Esophagus muscularis mucosa (tissue), 4 donors: ENCODE results near the gene ABCB1. TPM values are rescaled to one million over a fixed set of nuclear protein-coding genes. Genes with fewer than 3 reads are reported as not detected.
A peak's percentile ranks its signal among the peaks of the same experiment; 100 is the strongest.

Experiments used
- DNase-seq: peaks from one replicate; pipeline ENCODE4 v3.0.0-alpha.2; 2017; ENCODE audit errors: extremely low spot score
- H3K27ac ChIP-seq, 4 donors: fragments of 200-600 bp; sonication (generic); replicated peaks in 1 of 4; 1 replicate in 3 of 4; 2 replicates in 1 of 4; pipeline ENCODE4 v1.5.1; 2016 to 2019; ENCODE audit warnings: mild to moderate bottlenecking in 1 of 4
- H3K27me3 ChIP-seq, 4 donors: fragments of 200-600 bp; sonication (generic); one replicate each; pipeline versions ENCODE4 v1.5.1 to v1.6.0; 2016 to 2019
- H3K36me3 ChIP-seq, 4 donors: fragments of 200-600 bp; sonication (generic); one replicate each; pipeline ENCODE4 v1.5.1; 2016 to 2019
- H3K4me1 ChIP-seq, 4 donors: fragments of 200-600 bp; sonication (generic); one replicate each; pipeline ENCODE4 v1.5.1; 2016 to 2019
- H3K4me3 ChIP-seq, 4 donors: fragments of 200-600 bp; sonication (generic); 1 replicate in 2 of 4; 2 replicates in 2 of 4; pipeline ENCODE4 v1.5.1; 2016 to 2019; ENCODE audit warnings: mild to moderate bottlenecking in 4 of 4, moderate library complexity in 1 of 4
- H3K9me3 ChIP-seq, 4 donors: fragments of 200-600 bp; sonication (generic); 1 replicate in 3 of 4; 2 replicates in 1 of 4; pipeline ENCODE4 v1.5.1; 2016 to 2019
- CTCF ChIP-seq, 3 experiments: fragments of 200-600 bp in 2 of 3; fragments of 450-650 bp in 1 of 3; sonication (generic) in 2 of 3; IDR thresholded peaks; one replicate each; pipeline ENCODE4 v1.5.1; 2017 to 2019; ENCODE audit warnings: antibody characterized with exemption in 3 of 3, mild to moderate bottlenecking in 2 of 3, moderate library complexity in 1 of 3
- EP300 ChIP-seq: sonication (generic); formaldehyde crosslinking; IDR thresholded peaks from one replicate; pipeline ENCODE4 v1.6.1; 2017; ENCODE audit warnings: antibody characterized with exemption
- POLR2A ChIP-seq: fragments of 450-650 bp; IDR thresholded peaks from one replicate; pipeline ENCODE4 v1.6.1; 2017; ENCODE audit warnings: antibody characterized with exemption, moderate library complexity, mild to moderate bottlenecking, low read depth
- POLR2AphosphoS5 ChIP-seq, 2 donors: sonication (generic); formaldehyde crosslinking; IDR thresholded peaks; one replicate each; pipeline ENCODE4 v1.6.1; 2017; ENCODE audit warnings: antibody characterized with exemption in 2 of 2
- WGBS: methylation state at CpG from one replicate; pipeline ENCODE4 v1.1.5; 2018; 5-methylcytosine and 5-hydroxymethylcytosine counted together
- intact Hi-C: fragments of 100-400 bp; cut with DNase I; formaldehyde crosslinking; loops from one replicate; pipeline ENCODE4 v1.15.1; 2023
- total RNA-seq, 4 donors: library from RNA; depleted of rRNA; stranded (reverse); fragments of >200 nt; gene quantifications; one replicate each; pipeline versions ENCODE4 v1.1.0 to v1.2.1, GENCODE V29; 2016

ABCB1 gene
- total RNA-seq, 4 donors from 2014 or later, result 4.2 to 11.1 (median 6.0) TPM

- Histone ChIP-seq H3K4me1 (no peaks in the 10 kb centered on the region), H3K36me3 (no peaks in the 10 kb centered on the region), H3K4me3 (no peak overlapping the region), H3K27me3 (no peaks in the 10 kb centered on the region), H3K27ac (no peak overlapping the region), H3K9me3 (no peaks in the 10 kb centered on the region)
- 67% methylated on average over 3 of the region's 3 CpGs for WGBS
- no peak for DNase-seq
- TF ChIP-seq POLR2AphosphoS5 (IDR thresholded peaks at IDR 0.05) (no peak), CTCF (IDR thresholded peaks at IDR 0.05) (peak in 1 of 3 experiments; percentile 34)
- intact Hi-C loops, result loop anchor here (5.0 kb wide), 1 partner anchor 381 kb away; no protein-coding TSS in a partner anchor
These were observed 94.2 kb downstream of the ABCB1 start for GRCh38 chr7:87506246-87507180.

DNA sequence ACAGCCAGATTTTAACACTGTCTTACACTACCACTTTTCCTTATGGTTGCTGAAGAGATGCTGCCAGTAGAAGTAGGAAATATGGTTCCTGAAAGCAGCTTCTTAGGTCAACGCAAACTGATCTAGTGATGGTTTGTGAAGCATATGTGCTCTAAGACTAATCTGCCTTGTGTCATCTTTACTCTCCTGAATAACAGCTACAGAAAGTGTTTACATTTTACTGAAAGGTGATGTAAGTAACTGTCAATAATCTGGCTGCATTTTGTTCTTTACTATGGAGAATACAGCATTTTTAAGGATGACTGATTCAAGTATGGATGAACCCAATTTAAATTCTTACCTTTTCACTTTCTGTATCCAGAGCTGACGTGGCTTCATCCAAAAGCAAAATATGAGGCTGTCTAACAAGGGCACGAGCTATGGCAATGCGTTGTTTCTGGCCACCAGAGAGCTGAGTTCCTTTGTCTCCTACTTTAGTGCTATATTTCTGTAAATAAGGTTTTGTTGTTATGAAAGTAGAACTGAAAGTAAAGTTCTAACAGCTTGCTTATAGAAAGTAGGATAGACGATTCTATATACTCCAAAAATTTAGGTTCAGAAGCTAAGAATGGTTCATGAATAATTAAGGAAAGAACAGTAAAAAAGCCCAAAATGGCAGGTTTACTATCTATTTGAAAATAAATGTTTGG lies 95.0 kb downstream of the ABCB1 start:
- no peak for DNase-seq

DNA sequence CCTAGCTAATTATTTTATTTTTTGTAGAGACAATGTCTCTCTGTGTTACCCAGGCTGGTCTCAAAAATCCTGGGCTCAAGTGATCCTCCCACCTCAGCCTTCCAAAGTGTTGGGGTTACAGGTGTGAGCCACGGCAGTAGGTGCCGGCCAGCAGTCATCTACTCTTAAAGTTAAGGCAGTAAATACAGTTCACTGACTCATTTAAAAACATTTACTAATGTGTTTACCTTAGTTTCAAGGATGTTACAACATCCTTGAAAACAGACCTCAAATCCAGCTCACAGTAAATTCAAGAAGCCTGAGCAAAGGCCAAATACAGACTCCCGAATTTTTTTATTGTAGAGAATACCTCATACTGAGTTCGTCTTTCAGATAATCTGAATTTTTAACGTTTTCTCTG lies 95.6 kb downstream of the ABCB1 start:
- Histone ChIP-seq H3K27me3 (no peaks in the 10 kb centered on the region), H3K27ac (no peak overlapping the region), H3K4me1 (no peaks in the 10 kb centered on the region), H3K36me3 (no peaks in the 10 kb centered on the region), H3K9me3 (no peaks in the 10 kb centered on the region), H3K4me3 (no peak overlapping the region)
- intact Hi-C loops, result loop anchor here (5.0 kb wide), 1 partner anchor 382 kb away; no protein-coding TSS in a partner anchor
- no peak for DNase-seq
- TF ChIP-seq POLR2AphosphoS5 (IDR thresholded peaks at IDR 0.05) (no peak), CTCF (IDR thresholded peaks at IDR 0.05) (no peak), EP300 (no peak), POLR2A (no peak)
- WGBS, result 76% methylated on average over 5 of the region's 5 CpGs

More for the DNA sequence above, 95.0 kb downstream of the ABCB1 start:
- TF ChIP-seq POLR2AphosphoS5 (IDR thresholded peaks at IDR 0.05), result no peak
- TF ChIP-seq POLR2A, result no peak
- no peak for TF ChIP-seq EP300
- no peak for TF ChIP-seq CTCF (IDR thresholded peaks at IDR 0.05)
- Histone ChIP-seq H3K4me1 (no peaks in the 10 kb centered on the region), H3K4me3 (no peak overlapping the region), H3K9me3 (no peaks in the 10 kb centered on the region), H3K27me3 (no peaks in the 10 kb centered on the region), H3K36me3 (no peaks in the 10 kb centered on the region), H3K27ac (no peak overlapping the region)
- intact Hi-C loops, result loop anchor here (5.0 kb wide), 1 partner anchor 382 kb away; no protein-coding TSS in a partner anchor
- 71% methylated on average over 5 of the region's 5 CpGs for WGBS

DNA sequence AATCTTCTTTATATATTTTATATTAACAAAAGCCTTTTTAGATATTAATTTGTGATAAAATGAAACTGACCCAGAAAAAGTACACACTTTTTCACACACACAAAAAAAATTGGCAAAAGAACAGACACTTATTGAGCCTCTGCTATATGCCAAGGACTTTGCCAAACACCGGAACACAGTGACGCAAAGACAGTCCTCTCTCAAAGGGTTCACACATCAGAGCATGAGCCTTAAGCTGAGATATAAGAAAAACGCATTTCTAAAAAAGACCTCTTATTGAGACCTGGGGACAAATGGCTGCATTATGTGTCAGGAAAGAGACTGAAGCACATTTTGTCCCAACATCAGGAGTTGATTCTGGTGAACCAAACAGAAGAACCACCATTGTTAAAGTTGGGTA lies 101.2 kb downstream of the ABCB1 start:
- intact Hi-C loops, result no loop called here
- 90% methylated on average over 3 of the region's 3 CpGs for WGBS
- TF ChIP-seq CTCF (IDR thresholded peaks at IDR 0.05) (no peak), EP300 (no peak), POLR2AphosphoS5 (IDR thresholded peaks at IDR 0.05) (no peak), POLR2A (no peak)
- Histone ChIP-seq H3K27ac (no peak overlapping the region), H3K4me3 (no peak overlapping the region), H3K4me1 (no peaks in the 10 kb centered on the region), H3K9me3 (no peaks in the 10 kb centered on the region), H3K27me3 (no peaks in the 10 kb centered on the region), H3K36me3 (no peaks in the 10 kb centered on the region)
- DNase-seq, result no peak
